ENCODE data around the gene DNAJC24.
A peak's percentile ranks its signal among the peaks of the same experiment; 100 is the strongest.
"Not testable (repeated sequence)": the region's sequence is repeated elsewhere in the genome, so short reads cannot be mapped to it uniquely, and the experiment has no call there.

The DNAJC24 gene

GRCh38 chr11:31369348-31370329 is at the start of gene DNAJC24, which contains the start of gene DCDC1:
TSS of gene DNAJC24 (plus strand) at chr11:31369860. CDS start at chr11:31370749, 889 bp downstream.
TSS of gene DCDC1 (minus strand) at chr11:31369739. CDS start at chr11:31328280, 41,459 bp downstream.
- peak; percentile 93 for DNase-seq

- DNase-seq = not testable (repeated sequence)
These were observed 48.2 kb upstream of the DNAJC24 start for GRCh38 chr11:31321494-31321893.

- DNase-seq = no peak
These were observed 46.5 kb upstream of the DNAJC24 start for GRCh38 chr11:31323145-31323544.

- no peak for DNase-seq
These were observed 44.5 kb upstream of the DNAJC24 start for GRCh38 chr11:31325160-31325559.

- no peak for DNase-seq
These were observed 43.1 kb upstream of the DNAJC24 start for GRCh38 chr11:31326470-31327148.

GRCh38 chr11:31327417-31327816 is 42.2 kb upstream of the DNAJC24 start:
- DNase-seq = no peak

- no peak for DNase-seq
These were observed 41.0 kb upstream of the DNAJC24 start for GRCh38 chr11:31328697-31329096.

GRCh38 chr11:31337806-31338205 is 31.9 kb upstream of the DNAJC24 start:
- no peak for DNase-seq

GRCh38 chr11:31340903-31341572 is 28.6 kb upstream of the DNAJC24 start:
- no peak for DNase-seq

- no peak for DNase-seq
These were observed 18.5 kb upstream of the DNAJC24 start for GRCh38 chr11:31351168-31351567.

- no peak for DNase-seq
These were observed 14.5 kb upstream of the DNAJC24 start for GRCh38 chr11:31355131-31355530.

GRCh38 chr11:31355817-31356216 is 13.8 kb upstream of the DNAJC24 start:
- DNase-seq = no peak

- no peak for DNase-seq
These were observed 7.9 kb upstream of the DNAJC24 start for GRCh38 chr11:31361743-31362142.

GRCh38 chr11:31366795-31367194 is 2.9 kb upstream of the DNAJC24 start:
- no peak for DNase-seq

GRCh38 chr11:31375879-31376278 is 6.2 kb downstream of the DNAJC24 start:
- no peak for DNase-seq

- no peak for DNase-seq
These were observed 13.5 kb downstream of the DNAJC24 start for GRCh38 chr11:31383116-31383515.

- DNase-seq = no peak
These were observed 17.7 kb downstream of the DNAJC24 start for GRCh38 chr11:31387379-31387778.

GRCh38 chr11:31397239-31397834 is 27.7 kb downstream of the DNAJC24 start:
- DNase-seq = no peak

GRCh38 chr11:31404614-31405013 is 35.0 kb downstream of the DNAJC24 start:
- DNase-seq = no peak

- no peak for DNase-seq
These were observed 38.5 kb downstream of the DNAJC24 start for GRCh38 chr11:31408201-31408600.

GRCh38 chr11:31412946-31413345 is 43.3 kb downstream of the DNAJC24 start:
- no peak for DNase-seq

GRCh38 chr11:31414338-31414737 is 44.7 kb downstream of the DNAJC24 start:
- DNase-seq = no peak

GRCh38 chr11:31415435-31415834 is 45.8 kb downstream of the DNAJC24 start:
- no peak for DNase-seq

Data from activated T-cell treated with anti-CD3 and anti-CD28 coated beads for 4 hours (primary cell).